Duodenal mucosa (tissue), 2 donors: ENCODE results near the gene ZNF674.
"Not testable (repeated sequence)": the region's sequence is repeated elsewhere in the genome, so short reads cannot be mapped to it uniquely, and the experiment has no call there.

Experiments
- H3K27ac ChIP-seq: one replicate; pipeline ENCODE4 v1.7.0; 2013; ENCODE audit warnings: low read depth, low read length
- H3K27me3 ChIP-seq, 2 donors: one replicate each; pipeline ENCODE4 v1.7.0; 2013; ENCODE audit warnings: low read length in 2 of 2, control low read depth in 1 of 2; ENCODE audit not compliant: insufficient read depth in 2 of 2, control insufficient read depth in 1 of 2
- H3K36me3 ChIP-seq, 2 donors: one replicate each; pipeline ENCODE4 v1.7.0; 2013; ENCODE audit warnings: low read length in 2 of 2, control low read depth in 1 of 2; ENCODE audit not compliant: insufficient read depth in 2 of 2, control insufficient read depth in 1 of 2
- H3K4me1 ChIP-seq, 2 donors: one replicate each; pipeline ENCODE4 v1.7.0; 2013; ENCODE audit warnings: low read length in 2 of 2, control low read depth in 1 of 2; ENCODE audit not compliant: insufficient read depth in 2 of 2, control insufficient read depth in 1 of 2
- H3K4me3 ChIP-seq, 2 donors: one replicate each; pipeline ENCODE4 v1.7.0; 2013; ENCODE audit warnings: low read length in 2 of 2, low read depth in 1 of 2
- H3K9ac ChIP-seq, 2 donors: one replicate each; pipeline ENCODE4 v1.7.0; 2013; ENCODE audit warnings: low read length in 2 of 2, low read depth in 1 of 2
- H3K9me3 ChIP-seq, 2 donors: one replicate each; pipeline ENCODE4 v1.7.0; 2013; ENCODE audit warnings: low read length in 2 of 2, control low read depth in 1 of 2; ENCODE audit not compliant: control insufficient read depth in 1 of 2

The ZNF674 gene

DNA sequence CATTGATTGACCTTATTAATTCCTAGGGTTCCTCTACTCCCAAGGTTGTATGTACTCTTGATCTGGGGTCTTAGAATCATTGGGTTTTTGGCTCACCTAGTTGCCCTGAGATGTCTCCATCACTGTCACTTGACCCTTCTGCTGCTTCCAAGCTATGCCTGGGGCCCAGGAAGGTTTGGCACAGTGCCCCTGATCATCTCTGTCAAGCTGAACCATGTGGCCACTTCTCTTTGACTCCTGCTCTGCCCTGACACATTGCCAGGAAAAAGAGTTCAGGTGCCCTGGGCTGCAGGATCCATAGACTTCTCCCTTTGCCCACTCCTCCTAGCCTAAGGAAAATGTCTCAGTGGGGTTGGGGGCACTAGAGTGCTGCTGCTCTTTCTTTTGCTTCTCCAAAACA, 24.4 kb upstream of the ZNF674 start:
- Histone ChIP-seq H3K9ac (no peak overlapping the region), H3K27ac (no peak overlapping the region), H3K36me3 (no peaks in the 10 kb centered on the region), H3K4me1 (peaks cover 0 to 3% of the 10 kb centered on the region in 2 donors), H3K27me3 (no peaks in the 10 kb centered on the region), H3K4me3 (no peak overlapping the region), H3K9me3 (no peaks in the 10 kb centered on the region)

DNA sequence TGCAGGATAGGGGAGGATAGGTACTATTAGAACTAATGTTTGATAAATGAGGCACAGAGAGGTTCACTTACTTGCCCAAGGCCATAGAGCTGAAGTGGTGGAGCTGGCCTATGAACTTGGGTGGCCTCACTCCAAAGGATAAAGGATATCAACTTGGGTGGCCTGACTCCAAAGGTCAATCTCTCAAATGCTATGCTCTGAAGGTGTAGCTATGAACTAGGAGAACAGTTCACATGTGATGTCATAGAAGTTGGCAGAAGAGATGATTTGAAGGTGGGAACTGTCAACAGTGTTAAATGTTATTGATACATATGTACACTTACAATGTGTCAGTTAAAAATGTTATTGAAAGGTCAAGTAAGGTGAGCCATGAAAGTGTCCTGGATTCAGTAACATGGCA, 22.2 kb upstream of the ZNF674 start:
- Histone ChIP-seq H3K4me3 (no peak overlapping the region), H3K4me1 (no peaks in the 10 kb centered on the region), H3K36me3 (no peaks in the 10 kb centered on the region), H3K27ac (no peak overlapping the region), H3K9ac (no peak overlapping the region), H3K27me3 (no peaks in the 10 kb centered on the region), H3K9me3 (no peaks in the 10 kb centered on the region)

DNA sequence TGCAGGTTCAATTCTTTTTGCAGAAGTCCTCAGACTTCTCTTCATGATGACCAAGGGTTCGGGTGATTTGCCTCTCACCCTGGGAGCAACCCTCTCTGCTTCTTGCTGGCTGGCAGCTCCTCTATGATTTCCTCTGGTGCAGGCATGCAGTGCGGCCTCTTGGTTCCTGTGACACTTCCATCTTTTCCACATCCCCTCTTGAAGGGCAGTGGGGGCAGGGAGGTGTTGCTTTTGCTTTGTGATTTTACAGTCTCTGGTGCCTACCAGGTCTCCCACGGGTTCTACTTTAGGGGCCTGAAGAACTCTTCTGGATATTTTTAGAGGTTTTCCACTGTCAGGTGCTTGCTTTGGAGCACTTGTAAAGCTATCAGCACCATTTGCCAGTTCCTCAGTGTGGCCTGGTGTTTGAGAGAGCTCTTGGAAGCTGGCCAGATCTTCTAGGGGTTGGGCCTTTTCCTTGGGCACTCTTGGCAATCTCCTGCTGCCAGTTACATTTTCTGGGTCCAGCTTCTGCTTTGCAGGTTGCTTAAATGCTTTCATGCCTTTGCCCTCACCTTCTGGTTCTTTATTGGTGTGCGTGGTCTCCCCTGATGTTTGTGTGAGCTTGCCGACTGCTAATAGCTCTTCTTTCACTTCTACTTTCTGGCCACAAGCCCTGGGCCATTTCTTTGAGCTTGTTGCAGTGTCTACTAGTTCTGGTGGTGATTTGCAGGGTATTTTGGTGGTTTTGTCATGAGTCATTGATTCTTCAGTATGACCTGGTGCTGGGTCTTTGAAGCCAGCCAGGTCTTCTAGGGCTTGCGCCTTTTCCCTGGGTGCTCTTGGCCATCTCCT, 16.8 kb upstream of the ZNF674 start:
- no peaks in the 10 kb centered on the region for H3K36me3 ChIP-seq
- H3K9me3 ChIP-seq = no peaks in the 10 kb centered on the region
- no peaks in the 10 kb centered on the region for H3K27me3 ChIP-seq
- no peak overlapping the region for H3K9ac ChIP-seq
- no peak overlapping the region for H3K27ac ChIP-seq
- no peak overlapping the region for H3K4me3 ChIP-seq
- H3K4me1 ChIP-seq = no peaks in the 10 kb centered on the region

GRCh38 chrX:46559062-46559461, 13.8 kb upstream of the ZNF674 start:
- H3K9ac ChIP-seq = no peak overlapping the region

DNA sequence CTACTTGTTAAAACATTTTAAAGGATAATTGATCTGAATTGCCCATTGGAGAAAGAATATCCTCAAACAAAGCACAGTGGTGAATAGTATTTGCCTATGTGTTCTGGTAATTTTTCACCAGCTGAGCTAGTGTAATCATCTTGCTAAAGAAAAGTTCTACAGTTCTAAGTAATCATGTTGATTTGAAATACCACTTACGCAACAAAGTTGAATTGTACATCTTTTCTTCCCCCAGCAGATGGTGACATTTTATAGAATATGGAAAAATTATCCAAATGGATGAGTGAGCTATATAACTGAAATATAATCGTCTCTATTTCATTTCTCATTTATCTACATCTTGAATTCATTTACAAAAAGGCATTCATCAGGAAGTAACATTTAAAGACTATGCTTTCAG, 9.7 kb upstream of the ZNF674 start:
- Histone ChIP-seq H3K27ac (no peak overlapping the region), H3K36me3 (no peaks in the 10 kb centered on the region), H3K4me3 (no peak overlapping the region)

More at GRCh38 chrX:46559062-46559461, 13.8 kb upstream of the ZNF674 start:
- Histone ChIP-seq H3K27ac (no peak overlapping the region), H3K4me3 (no peak overlapping the region), H3K4me1 (no peaks in the 10 kb centered on the region), H3K27me3 (no peaks in the 10 kb centered on the region), H3K9me3 (no peaks in the 10 kb centered on the region), H3K36me3 (no peaks in the 10 kb centered on the region)

GRCh38 chrX:46553935-46554334, 8.7 kb upstream of the ZNF674 start:
- Histone ChIP-seq H3K4me3 (no peak overlapping the region), H3K36me3 (no peaks in the 10 kb centered on the region), H3K4me1 (no peaks in the 10 kb centered on the region), H3K27me3 (no peaks in the 10 kb centered on the region), H3K9ac (no peak overlapping the region), H3K27ac (no peak overlapping the region), H3K9me3 (no peaks in the 10 kb centered on the region)

More for the DNA sequence above, 9.7 kb upstream of the ZNF674 start:
- no peak overlapping the region for H3K9ac ChIP-seq
- H3K9me3 ChIP-seq = no peaks in the 10 kb centered on the region
- H3K4me1 ChIP-seq = no peaks in the 10 kb centered on the region
- no peaks in the 10 kb centered on the region for H3K27me3 ChIP-seq

GRCh38 chrX:46551494-46552128, 6.4 kb upstream of the ZNF674 start:
- H3K4me1 ChIP-seq = peaks cover 6% of the 10 kb centered on the region in 2 donors
- H3K4me3 ChIP-seq = no peak overlapping the region

GRCh38 chrX:46549914-46550313, 4.7 kb upstream of the ZNF674 start:
- Histone ChIP-seq H3K36me3 (no peaks in the 10 kb centered on the region), H3K27ac (no peak overlapping the region), H3K4me1 (peaks cover 10 to 13% of the 10 kb centered on the region in 2 donors), H3K4me3 (no peak overlapping the region), H3K9me3 (no peaks in the 10 kb centered on the region), H3K9ac (no peak overlapping the region), H3K27me3 (no peaks in the 10 kb centered on the region)

More at GRCh38 chrX:46551494-46552128, 6.4 kb upstream of the ZNF674 start:
- Histone ChIP-seq H3K9me3 (no peaks in the 10 kb centered on the region), H3K27ac (no peak overlapping the region), H3K9ac (no peak overlapping the region), H3K27me3 (no peaks in the 10 kb centered on the region), H3K36me3 (no peaks in the 10 kb centered on the region)

- no peaks in the 10 kb centered on the region for H3K27me3 ChIP-seq
- H3K9ac ChIP-seq = no peak overlapping the region
- H3K9me3 ChIP-seq = no peaks in the 10 kb centered on the region
- H3K4me3 ChIP-seq = no peak overlapping the region
- no peak overlapping the region for H3K27ac ChIP-seq
- peaks cover 10 to 13% of the 10 kb centered on the region in 2 donors for H3K4me1 ChIP-seq
- no peaks in the 10 kb centered on the region for H3K36me3 ChIP-seq
Measured at GRCh38 chrX:46547857-46548256, 2.6 kb upstream of the ZNF674 start.

- not testable (repeated sequence) for H3K9me3 ChIP-seq, H3K27ac ChIP-seq, H3K27me3 ChIP-seq, H3K36me3 ChIP-seq
- Histone ChIP-seq H3K4me1 (peaks cover 10 to 13% of the 10 kb centered on the region in 2 donors), H3K9ac (peak overlapping the region; percentile 60 to 86), H3K4me3 (peak overlapping the region; percentile 86 to 89)
Measured at GRCh38 chrX:46544527-46544926, 694 bp downstream of the ZNF674 start.
